ENCODE data around the gene EIF4H.
"Not testable (repeated sequence)": the region's sequence is repeated elsewhere in the genome, so short reads cannot be mapped to it uniquely, and the experiment has no call there.

The EIF4H gene

GRCh38 chr7:74176555-74176954 is 2.4 kb downstream of the EIF4H start:
- DNase-seq = no peak

DNA sequence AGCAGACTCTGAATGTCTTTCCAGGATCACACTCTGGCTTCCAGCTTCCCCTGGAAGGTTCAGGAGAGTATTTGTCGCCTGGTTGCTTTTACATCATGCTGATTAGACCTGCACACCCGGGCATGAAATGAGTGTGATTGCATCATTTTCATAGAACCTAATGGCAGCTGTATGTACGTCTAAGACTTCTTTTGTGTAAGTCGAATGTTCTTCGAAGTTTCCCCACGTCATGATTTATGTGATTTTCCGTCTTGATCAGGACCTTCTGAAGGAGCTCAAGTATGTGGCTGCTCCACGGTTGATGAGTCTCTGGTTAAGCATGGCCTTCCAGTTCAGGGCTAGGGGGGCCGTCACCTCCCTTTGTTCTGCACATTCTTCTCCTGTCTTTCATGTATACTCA is 4.5 kb downstream of the EIF4H start:
- DNase-seq = no peak

DNA sequence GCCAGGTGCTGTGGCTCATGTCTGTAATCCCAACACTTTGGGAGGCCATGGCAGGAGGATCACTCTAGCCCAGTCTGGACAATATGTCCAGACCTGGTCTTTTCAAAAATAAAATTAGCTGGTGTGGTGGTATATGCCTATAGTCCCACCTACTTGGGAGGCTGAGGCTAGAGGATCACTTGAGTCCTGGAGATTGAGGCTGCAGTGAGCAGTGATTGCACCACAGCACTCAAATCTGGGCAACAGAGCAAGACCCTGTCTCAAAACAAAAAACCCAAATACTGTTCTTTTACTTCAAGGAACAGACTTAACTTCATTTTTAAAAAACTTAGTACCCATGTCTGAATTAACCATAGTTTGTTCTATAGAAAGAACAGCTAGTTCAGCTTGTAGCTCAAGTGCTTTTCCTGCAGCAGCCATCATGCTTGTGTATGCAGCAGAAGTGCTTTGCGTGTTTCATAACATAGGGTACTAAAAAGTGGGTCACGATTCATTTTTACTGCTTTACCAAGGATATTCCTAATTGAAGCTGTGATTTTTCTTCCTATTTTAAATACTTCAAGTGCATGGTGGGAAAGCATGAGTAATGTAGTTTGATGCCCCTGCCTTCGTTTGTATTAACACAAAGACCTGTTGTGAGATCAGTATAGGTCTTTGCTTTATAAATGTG is 5.9 kb downstream of the EIF4H start:
- DNase-seq = no peak

GRCh38 chr7:74180866-74181265 is 6.7 kb downstream of the EIF4H start:
- DNase-seq = no peak

GRCh38 chr7:74181821-74182220 is 7.7 kb downstream of the EIF4H start:
- no peak for DNase-seq

GRCh38 chr7:74182453-74183090 is 8.4 kb downstream of the EIF4H start:
- DNase-seq = no peak

DNA sequence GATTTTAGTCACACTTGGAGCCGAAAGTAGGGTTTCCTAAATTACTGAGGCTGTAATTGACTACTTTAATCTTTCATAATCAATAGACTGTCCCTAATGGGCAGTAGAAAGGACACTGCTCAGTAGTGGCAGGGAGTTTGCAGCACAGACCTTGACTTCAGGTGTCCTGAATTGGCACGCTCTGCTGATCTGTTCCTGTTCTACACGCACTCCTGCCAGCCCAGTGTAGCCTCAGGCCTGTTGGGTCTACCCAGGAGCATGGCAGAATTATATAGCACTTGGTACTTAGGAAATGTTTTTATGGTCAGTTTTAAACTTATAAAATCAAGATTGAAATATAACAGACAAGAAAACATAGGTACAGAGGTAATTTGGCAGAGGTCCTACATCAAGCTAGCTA is 9.0 kb downstream of the EIF4H start:
- DNase-seq = no peak

DNA sequence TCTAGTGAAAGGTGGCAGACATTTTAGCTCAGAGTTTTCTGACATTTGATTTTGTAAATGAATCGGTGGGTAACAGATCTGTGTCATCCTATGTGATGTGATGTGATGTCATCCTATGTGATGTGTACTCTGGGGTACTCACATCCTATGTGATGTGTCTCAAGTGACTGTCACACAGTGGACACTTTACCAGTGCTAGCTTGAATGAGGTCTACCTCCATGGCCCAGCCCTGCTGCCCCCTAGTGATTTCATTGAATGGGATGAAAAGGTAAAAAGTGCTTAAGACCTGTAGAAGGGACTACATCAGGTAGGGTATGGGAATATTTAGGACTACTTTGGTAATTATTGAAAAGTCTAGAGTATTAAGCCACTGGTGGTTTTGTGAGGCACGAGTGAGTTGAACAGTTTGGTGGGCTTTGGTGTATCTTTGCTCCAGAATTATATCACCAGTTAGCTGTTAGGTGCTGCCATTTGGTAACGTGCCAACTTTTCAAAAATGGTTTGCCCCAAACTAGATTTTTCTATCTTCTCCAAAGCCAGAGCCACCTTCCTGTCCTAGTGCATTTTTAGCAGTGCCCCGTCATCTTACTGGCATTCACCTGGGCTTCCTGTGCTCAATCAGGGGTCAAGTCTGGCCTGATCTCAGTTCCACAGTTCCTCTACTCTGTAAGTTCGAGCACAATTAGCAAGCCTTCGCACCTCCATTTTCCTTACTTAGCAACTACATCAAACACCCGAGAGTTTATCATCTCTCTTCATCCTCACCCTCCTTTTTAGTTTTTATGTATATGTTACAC is 9.7 kb downstream of the EIF4H start:
- DNase-seq = peak; percentile 63

DNA sequence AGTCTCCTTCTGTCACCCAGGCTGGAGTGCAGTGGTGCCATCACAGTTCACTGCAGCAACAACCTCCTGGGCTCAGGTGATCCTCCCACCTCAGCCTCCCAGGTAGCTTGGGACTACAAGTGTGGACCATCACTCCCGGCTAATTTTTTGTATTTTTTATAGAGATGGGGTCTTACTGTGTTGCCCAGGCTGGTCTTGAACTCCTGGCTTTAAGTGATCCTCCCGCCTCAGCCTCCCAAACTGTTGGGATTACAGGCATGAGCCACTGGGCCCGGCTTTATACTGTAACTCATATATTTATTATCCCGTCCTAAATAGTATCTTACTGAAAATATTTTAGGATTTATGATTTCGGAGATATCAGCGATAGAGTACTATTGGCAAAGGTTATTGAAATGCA is 10.9 kb downstream of the EIF4H start:
- no peak for DNase-seq

DNA sequence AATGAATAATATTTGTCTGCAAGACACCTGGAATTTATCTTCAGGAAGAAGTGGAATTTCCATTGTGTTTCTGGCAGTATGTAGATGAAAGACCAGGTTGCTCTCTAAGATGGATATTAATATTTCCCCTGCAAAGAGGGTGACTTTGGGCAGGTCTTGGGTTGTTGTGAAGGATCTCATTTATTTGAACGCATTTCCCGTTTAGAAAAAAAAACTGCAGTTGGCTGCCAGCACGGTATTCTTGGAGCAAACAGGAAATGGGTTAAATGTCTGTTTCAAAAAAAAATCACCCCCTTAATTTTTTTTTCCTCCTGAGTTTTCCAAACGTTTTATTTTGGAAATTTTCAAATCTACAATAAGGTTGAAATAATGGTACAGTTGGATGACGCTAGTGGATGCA is 11.5 kb downstream of the EIF4H start:
- no peak for DNase-seq

- DNase-seq = no peak
These were observed 13.9 kb downstream of the EIF4H start for GRCh38 chr7:74187915-74188675.

DNA sequence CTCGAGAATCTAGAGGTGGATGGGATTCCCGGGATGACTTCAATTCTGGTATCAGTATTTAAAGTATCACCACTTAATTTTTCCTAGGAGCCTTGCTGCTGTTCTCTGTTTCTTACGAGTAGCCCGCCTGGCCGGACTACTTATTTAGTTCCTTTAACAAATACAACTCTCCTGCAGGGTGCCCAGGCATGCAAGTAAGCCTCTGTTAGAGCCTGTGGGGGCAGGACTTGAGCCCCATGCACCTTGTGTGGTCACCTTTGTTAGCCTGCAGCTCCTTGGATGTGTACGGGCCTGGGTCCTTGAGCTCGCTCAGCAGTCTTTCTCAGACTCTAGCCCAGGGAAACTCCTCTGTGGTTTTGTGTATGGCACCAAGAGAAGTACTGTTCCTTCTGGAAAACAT is 16.1 kb downstream of the EIF4H start:
- DNase-seq = no peak

GRCh38 chr7:74191231-74191630 is 17.1 kb downstream of the EIF4H start:
- no peak for DNase-seq

- no peak for DNase-seq
These were observed 18.9 kb downstream of the EIF4H start for GRCh38 chr7:74193054-74193453.

- DNase-seq = no peak
These were observed 19.8 kb downstream of the EIF4H start for GRCh38 chr7:74193913-74194312.

DNA sequence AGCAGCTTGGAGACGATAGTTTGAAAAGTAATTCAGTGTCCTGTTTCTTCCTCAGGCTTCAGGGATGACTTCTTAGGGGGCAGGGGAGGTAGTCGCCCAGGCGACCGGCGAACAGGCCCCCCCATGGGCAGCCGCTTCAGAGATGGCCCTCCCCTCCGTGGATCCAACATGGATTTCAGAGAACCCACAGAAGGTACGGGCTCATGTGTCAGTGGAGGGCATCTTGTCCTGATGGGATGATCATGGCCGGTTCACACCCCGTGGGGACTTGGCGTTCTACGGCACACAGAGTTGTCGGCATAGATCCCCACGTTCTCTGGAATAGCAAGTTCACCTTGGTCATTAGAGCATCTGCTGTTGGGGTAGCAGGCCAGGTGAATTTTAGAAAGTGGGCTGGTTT is 20.5 kb downstream of the EIF4H start:
- DNase-seq = no peak

- not testable (repeated sequence) for DNase-seq
These were observed 21.1 kb downstream of the EIF4H start for GRCh38 chr7:74195139-74195860.

DNA sequence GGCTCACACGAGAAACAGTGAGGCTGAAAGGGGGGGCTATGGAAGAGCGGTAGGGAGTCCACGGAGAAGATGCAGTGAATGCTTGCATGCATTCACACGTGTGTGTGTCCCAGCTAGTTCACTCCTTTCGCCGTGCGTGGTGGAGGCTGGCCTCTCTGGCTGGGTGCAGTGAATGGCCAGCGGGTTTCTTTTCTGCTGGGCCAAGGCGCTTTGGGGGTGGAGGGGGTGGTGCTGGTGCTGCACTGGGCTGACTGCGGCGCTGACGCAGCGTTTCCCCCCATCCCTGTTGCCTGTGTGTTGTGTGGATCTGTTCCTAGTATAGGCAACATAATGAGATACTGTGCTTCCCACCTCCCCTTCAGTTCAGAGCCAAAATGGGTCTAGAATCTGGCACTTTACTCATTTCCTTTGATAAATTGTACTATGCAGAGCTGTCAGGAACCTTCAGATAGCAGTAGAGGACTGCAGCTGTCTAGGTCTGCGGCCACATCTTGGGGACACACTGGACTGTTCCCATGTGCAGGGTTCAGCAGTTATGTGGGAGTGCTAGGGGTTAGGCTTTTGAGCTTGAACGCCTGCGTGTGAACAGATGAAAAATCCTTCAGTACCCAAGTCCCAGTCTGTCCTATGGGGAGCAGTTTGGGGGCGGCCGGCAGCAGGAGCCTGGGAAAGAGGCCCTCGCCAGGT is 22.0 kb downstream of the EIF4H start:
- DNase-seq = not testable (repeated sequence)

DNA sequence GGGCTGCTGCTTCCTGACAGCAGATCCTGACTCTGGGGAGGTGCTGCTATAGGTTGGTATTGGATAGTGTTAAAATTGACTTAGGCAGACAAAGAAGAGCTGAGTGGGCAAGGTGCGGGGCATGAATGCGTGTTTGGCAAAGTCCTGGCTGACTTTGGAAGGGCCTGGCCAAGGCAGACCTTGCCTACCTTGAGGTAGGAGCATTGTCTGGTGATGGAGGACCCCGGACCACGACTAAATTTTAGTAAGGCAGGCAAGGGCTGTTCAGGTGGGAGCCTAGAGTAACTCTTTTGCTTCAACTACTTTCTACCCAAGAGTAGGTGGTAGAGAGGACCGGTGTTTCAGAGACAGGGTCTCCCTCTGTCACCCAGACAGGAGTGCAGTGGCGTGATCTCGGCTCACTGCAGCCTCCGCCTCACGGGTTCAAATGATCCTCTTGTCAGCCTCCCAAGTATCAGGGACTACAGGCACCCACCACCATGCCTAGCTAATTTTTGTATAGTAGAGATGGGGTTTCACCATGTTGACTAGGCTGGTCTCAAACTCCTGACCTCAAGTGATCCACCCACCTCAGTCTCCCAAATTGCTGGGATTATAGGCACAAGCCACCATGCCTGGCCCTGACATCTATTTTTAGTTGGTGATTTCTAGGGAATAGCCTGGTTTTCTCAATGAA is 23.4 kb downstream of the EIF4H start:
- no peak for DNase-seq

GRCh38 chr7:74199551-74200355 is 25.6 kb downstream of the EIF4H start:
- DNase-seq = no peak

All from OCI-M1 (cell line).